LNCaP clone FGC (cell line): ENCODE data around the gene CCL4L2.
"Not testable (repeated sequence)": the region's sequence is repeated elsewhere in the genome, so short reads cannot be mapped to it uniquely, and the experiment has no call there.

Source experiments
- DNase-seq: peaks from one replicate; pipeline ENCODE4 v3.0.0-alpha.2; 2011; ENCODE audit warnings: low read depth
- H3K4me3 ChIP-seq: 2 replicates; pipeline ENCODE4 v1.5.1; 2011; ENCODE audit warnings: mild to moderate bottlenecking, low read depth, low read length, control low read depth

CCL4L2 gene

DNA sequence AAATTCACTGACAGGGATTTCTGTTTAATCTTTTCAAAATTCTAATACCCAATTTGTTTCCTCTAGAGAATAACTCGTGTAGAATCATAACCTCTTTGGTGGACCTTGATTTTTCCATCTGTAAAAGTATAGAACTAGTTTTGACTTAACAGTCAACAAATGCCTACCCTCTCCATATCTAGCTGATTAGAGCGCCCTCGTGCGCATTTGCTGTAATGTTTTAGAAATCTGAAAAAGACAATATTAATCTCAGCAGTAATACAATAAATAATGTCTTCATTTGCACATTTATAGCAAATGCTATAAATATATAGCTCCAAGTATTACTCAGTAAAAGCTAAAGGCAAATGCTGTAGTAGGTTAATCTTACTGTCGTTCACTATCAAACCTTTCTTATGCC is 18.8 kb downstream of the CCL4L2 start:
- not testable (repeated sequence) for DNase-seq, H3K4me3 ChIP-seq

DNA sequence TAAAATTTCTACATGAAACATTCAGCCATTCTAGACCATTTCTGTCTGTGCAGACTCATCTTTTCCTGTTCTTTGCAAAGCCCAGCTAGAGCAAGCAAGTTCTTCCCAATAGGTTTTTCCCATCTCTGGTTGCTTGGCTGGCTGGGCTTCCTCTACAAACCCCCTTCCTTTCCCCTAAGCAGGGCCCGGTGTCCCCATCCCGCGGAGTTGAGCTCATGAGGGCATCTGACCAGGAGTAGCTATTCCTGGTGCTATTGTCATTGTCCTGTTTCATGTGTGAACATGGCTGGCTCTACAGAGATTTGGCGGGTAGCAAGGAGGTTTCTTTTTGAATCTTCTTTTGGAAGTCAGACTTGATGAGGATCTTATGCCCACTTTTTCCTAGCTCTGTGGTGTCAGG is 31.2 kb downstream of the CCL4L2 start:
- DNase-seq, H3K4me3 ChIP-seq: not testable (repeated sequence)
